WTC11 (cell line): ENCODE results near the gene TRAPPC10. TPM values are rescaled to one million over a fixed set of nuclear protein-coding genes. Genes with fewer than 3 reads are reported as not detected.

ENCODE experiments used
- ATAC-seq: fragments of 200-7000 bp; cut with Tn5 transposase; 2 replicates; pipeline ENCODE4 v1.10.0; 2021; ENCODE audit warnings: mild to moderate bottlenecking, moderate library complexity
- CTCF ChIA-PET: fragments of 300-600 bp; sonication (Branson Sonifier 250); formaldehyde crosslinking; loops from one replicate; lab custom pipeline; 2021; ENCODE audit warnings: antibody characterized with exemption; lab: Charles Lee
- POLR2A ChIA-PET: fragments of 350-600 bp; sonication (Branson Sonifier 250); formaldehyde crosslinking; loops from one replicate; lab custom pipeline; 2021; ENCODE audit warnings: antibody characterized with exemption; lab: Charles Lee
- DNase-seq: peaks from one replicate; pipeline ENCODE4 v3.0.0; 2021; ENCODE audit warnings: low spot score
- H3K27ac Mint-ChIP-seq: 2 replicates; pipeline ENCODE4 v1.8.0; 2021; ENCODE audit warnings: mixed read lengths
- H3K27me3 Mint-ChIP-seq: 2 replicates; pipeline ENCODE4 v1.8.0; 2021; ENCODE audit warnings: low read depth, mild to moderate bottlenecking, moderate library complexity, mixed read lengths
- H3K36me3 Mint-ChIP-seq: 2 replicates; pipeline ENCODE4 v1.8.0; 2021; ENCODE audit warnings: mixed read lengths
- H3K4me1 Mint-ChIP-seq: 2 replicates; pipeline ENCODE4 v1.8.0; 2022; ENCODE audit warnings: mixed read lengths
- H3K4me3 Mint-ChIP-seq: 2 replicates; pipeline ENCODE4 v1.8.0; 2021; ENCODE audit warnings: mild to moderate bottlenecking, moderate library complexity, mixed read lengths
- H3K9me3 Mint-ChIP-seq: 2 replicates; pipeline ENCODE4 v1.8.0; 2021; ENCODE audit warnings: mixed read lengths
- CBFB ChIP-seq: sonication (generic); formaldehyde crosslinking; IDR thresholded peaks from 2 replicates; pipeline ENCODE4 v1.8.1; 2022; ENCODE audit warnings: mild to moderate bottlenecking, low read depth, missing genetic modification reagents
- ETV6 ChIP-seq: sonication (generic); formaldehyde crosslinking; IDR thresholded peaks from 2 replicates; pipeline ENCODE4 v1.8.1; 2022; ENCODE audit warnings: mild to moderate bottlenecking, missing genetic modification reagents
- GTF2I ChIP-seq: fragments of 250-450 bp; sonication (Bioruptor Pico); conservative IDR thresholded peaks from 2 replicates; pipeline ENCODE4 v1.4.0; 2021; ENCODE audit warnings: mild to moderate bottlenecking
- IRF2 ChIP-seq: sonication (generic); formaldehyde crosslinking; IDR thresholded peaks from 2 replicates; pipeline ENCODE4 v1.8.0; 2022; ENCODE audit warnings: low read depth, missing genetic modification reagents, borderline replicate concordance
- MYBL2 ChIP-seq: sonication (generic); formaldehyde crosslinking; IDR thresholded peaks from 2 replicates; pipeline ENCODE4 v1.8.1; 2023; ENCODE audit warnings: mild to moderate bottlenecking, moderate library complexity, missing genetic modification reagents
- NR1H2 ChIP-seq: sonication (generic); formaldehyde crosslinking; IDR thresholded peaks from 2 replicates; pipeline ENCODE4 v1.9.0; 2021; ENCODE audit warnings: mild to moderate bottlenecking, moderate library complexity, missing genetic modification reagents
- OVOL2 ChIP-seq: fragments of 250-450 bp; sonication (Bioruptor Pico); IDR thresholded peaks from 2 replicates; pipeline ENCODE4 v1.9.0; 2021; ENCODE audit warnings: mild to moderate bottlenecking, borderline replicate concordance
- PRRX2 ChIP-seq: fragments of 250-450 bp; sonication (Bioruptor Pico); IDR thresholded peaks from 2 replicates; pipeline ENCODE4 v1.8.0; 2021; ENCODE audit warnings: mild to moderate bottlenecking
- ZNF263 ChIP-seq: sonication (generic); formaldehyde crosslinking; IDR thresholded peaks from 2 replicates; pipeline ENCODE4 v1.8.1; 2022; ENCODE audit warnings: low read depth, mild to moderate bottlenecking, moderate library complexity, missing genetic modification reagents
- total RNA-seq: library from RNA; stranded (reverse); gene quantifications from 3 replicates; pipeline ENCODE4 v1.2.3, GENCODE V29; 2021
- TF ChIP-seq, protein P1 (sequence below): sonication (generic); formaldehyde crosslinking; IDR thresholded peaks from 2 replicates; pipeline ENCODE4 v1.8.0; 2022; ENCODE audit warnings: mild to moderate bottlenecking, missing genetic modification reagents
- TF ChIP-seq, protein P2 (sequence below): sonication (generic); formaldehyde crosslinking; IDR thresholded peaks from 2 replicates; pipeline ENCODE4 v1.8.1; 2022; ENCODE audit warnings: mild to moderate bottlenecking, moderate library complexity, missing genetic modification reagents
- TF ChIP-seq, protein P3 (sequence below): fragments of 250-450 bp; sonication (Bioruptor Pico); IDR thresholded peaks from 2 replicates; pipeline ENCODE4 v1.8.0; 2021; ENCODE audit warnings: mild to moderate bottlenecking
- TF ChIP-seq, protein P4 (sequence below): sonication (generic); formaldehyde crosslinking; IDR thresholded peaks from 2 replicates; pipeline ENCODE4 v1.8.1; 2023; ENCODE audit warnings: mild to moderate bottlenecking, missing genetic modification reagents, borderline replicate concordance
- TF ChIP-seq, protein P5 (sequence below): sonication (generic); formaldehyde crosslinking; IDR thresholded peaks from 2 replicates; pipeline ENCODE4 v1.8.1; 2023; ENCODE audit warnings: mild to moderate bottlenecking, missing genetic modification reagents

The TRAPPC10 gene
- total RNA-seq, 1 experiment from 2014 or later, result 34.5 TPM

DNA sequence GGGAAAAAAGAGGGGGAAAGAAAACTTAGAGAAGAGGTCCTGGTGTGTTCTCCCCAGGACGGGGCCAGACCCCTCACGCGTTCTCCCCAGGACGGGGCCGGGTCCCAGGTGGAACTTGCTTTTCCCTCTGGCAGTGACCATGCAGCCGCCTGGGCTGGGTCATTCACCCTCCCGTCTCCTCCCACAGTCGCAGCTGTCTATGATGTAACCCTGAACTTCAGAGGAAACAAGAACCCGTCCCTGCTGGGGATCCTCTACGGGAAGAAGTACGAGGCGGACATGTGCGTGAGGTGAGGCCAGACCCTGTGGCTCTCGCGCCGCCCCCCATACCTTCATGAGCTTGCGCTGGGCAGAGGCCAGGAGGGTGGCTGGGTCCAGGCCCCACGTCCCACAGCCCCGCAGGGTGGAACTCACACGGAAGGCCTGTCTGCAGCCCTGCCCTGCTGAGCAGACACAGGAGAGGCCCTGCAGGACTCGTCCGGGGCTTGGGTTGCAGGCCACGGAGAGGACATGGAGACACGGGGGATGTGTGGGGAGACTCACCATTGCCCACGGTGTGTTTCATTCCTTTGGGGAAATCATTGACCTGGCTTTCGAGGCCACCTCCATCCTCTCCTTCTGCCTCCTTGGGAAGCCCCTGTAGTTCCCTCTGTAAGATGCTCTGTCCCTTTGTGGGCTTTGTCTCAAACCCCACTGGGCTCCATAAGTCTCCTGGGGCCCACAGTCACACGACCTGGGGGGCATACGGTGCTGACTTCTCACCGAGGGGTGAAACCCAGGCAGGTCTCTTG is 40.7 kb upstream of the TRAPPC10 start (continued):
- TF ChIP-seq, protein P1, sequence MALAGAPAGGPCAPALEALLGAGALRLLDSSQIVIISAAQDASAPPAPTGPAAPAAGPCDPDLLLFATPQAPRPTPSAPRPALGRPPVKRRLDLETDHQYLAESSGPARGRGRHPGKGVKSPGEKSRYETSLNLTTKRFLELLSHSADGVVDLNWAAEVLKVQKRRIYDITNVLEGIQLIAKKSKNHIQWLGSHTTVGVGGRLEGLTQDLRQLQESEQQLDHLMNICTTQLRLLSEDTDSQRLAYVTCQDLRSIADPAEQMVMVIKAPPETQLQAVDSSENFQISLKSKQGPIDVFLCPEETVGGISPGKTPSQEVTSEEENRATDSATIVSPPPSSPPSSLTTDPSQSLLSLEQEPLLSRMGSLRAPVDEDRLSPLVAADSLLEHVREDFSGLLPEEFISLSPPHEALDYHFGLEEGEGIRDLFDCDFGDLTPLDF, result no peak
- TF ChIP-seq, protein P2, sequence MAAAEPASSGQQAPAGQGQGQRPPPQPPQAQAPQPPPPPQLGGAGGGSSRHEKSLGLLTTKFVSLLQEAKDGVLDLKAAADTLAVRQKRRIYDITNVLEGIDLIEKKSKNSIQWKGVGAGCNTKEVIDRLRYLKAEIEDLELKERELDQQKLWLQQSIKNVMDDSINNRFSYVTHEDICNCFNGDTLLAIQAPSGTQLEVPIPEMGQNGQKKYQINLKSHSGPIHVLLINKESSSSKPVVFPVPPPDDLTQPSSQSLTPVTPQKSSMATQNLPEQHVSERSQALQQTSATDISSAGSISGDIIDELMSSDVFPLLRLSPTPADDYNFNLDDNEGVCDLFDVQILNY (CRISPR knock-in tag), result no peak
- TF ChIP-seq IRF2 (CRISPR knock-in tag) (no peak), ETV6 (CRISPR knock-in tag) (no peak)
- TF ChIP-seq, protein P3, sequence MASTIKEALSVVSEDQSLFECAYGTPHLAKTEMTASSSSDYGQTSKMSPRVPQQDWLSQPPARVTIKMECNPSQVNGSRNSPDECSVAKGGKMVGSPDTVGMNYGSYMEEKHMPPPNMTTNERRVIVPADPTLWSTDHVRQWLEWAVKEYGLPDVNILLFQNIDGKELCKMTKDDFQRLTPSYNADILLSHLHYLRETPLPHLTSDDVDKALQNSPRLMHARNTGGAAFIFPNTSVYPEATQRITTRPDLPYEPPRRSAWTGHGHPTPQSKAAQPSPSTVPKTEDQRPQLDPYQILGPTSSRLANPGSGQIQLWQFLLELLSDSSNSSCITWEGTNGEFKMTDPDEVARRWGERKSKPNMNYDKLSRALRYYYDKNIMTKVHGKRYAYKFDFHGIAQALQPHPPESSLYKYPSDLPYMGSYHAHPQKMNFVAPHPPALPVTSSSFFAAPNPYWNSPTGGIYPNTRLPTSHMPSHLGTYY, result no peak

DNA sequence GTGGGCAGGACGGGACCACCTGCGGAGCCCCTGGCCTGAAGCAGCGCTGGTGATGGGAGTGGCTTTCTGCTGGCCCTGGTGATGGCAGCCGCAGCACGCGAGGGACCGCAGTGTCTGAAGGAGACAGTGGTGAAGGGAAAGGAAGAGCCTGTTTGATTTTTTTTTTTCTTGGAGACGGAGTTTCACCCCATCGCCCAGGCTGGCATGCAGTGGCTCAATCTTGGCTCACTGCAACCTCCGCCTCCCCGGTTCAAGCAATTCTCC is 40.2 kb upstream of the TRAPPC10 start:
- no peaks in the 10 kb centered on the region for H3K4me1 Mint-ChIP-seq
- ChIA-PET CTCF (interaction anchor here (1.2 kb wide), 2 partner anchors 158 to 183 kb away, joined by 3 read pairs; no protein-coding TSS in a partner anchor), POLR2A (no interaction called here)
- H3K27ac Mint-ChIP-seq, result no peak overlapping the region
- no peak for DNase-seq
- ATAC-seq, result no peak
- no peaks in the 10 kb centered on the region for H3K27me3 Mint-ChIP-seq
- H3K36me3 Mint-ChIP-seq, result no peaks in the 10 kb centered on the region
- TF ChIP-seq, protein P4, sequence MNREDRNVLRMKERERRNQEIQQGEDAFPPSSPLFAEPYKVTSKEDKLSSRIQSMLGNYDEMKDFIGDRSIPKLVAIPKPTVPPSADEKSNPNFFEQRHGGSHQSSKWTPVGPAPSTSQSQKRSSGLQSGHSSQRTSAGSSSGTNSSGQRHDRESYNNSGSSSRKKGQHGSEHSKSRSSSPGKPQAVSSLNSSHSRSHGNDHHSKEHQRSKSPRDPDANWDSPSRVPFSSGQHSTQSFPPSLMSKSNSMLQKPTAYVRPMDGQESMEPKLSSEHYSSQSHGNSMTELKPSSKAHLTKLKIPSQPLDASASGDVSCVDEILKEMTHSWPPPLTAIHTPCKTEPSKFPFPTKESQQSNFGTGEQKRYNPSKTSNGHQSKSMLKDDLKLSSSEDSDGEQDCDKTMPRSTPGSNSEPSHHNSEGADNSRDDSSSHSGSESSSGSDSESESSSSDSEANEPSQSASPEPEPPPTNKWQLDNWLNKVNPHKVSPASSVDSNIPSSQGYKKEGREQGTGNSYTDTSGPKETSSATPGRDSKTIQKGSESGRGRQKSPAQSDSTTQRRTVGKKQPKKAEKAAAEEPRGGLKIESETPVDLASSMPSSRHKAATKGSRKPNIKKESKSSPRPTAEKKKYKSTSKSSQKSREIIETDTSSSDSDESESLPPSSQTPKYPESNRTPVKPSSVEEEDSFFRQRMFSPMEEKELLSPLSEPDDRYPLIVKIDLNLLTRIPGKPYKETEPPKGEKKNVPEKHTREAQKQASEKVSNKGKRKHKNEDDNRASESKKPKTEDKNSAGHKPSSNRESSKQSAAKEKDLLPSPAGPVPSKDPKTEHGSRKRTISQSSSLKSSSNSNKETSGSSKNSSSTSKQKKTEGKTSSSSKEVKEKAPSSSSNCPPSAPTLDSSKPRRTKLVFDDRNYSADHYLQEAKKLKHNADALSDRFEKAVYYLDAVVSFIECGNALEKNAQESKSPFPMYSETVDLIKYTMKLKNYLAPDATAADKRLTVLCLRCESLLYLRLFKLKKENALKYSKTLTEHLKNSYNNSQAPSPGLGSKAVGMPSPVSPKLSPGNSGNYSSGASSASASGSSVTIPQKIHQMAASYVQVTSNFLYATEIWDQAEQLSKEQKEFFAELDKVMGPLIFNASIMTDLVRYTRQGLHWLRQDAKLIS (CRISPR knock-in tag), result no peak
- TF ChIP-seq OVOL2 (CRISPR knock-in tag), result no peak
- no peak overlapping the region for H3K4me3 Mint-ChIP-seq
- no peaks in the 10 kb centered on the region for H3K9me3 Mint-ChIP-seq

DNA sequence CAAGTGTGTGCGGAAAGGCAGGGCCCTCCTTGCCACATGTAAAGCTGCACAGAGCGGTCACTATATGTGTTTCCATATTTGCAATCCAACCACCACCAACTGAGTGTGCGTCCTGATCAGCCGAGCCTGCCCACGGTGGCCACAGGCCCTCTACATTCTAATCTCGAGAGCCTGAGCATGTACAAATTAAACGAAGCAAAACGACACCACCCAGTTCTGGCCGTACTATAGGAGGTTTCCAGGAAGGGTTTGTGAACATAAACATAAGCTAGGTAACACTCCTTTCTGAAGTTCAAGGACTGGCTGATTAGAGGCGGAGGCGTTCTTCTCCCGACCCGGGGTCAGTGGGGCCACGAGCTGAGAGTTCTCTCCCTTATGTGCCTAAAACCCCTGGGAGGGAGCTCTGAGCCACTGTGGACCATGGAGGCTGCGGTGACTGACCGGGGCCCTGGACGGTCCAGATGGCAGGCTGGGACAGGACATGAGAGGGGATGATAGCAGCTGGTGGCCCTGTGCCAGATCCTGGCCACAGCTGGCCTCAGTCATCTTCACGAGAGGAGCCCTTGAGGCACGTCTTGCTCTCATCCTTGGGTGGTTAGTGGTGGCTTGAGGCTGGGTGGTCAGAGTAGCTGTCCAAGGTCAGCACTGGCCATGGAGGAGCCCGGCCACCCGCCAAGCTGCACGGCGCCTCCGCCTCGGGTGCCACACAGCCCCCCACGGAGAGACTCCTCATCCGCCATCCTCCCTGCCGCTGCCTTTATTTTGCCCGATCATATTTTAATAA is 39.1 kb upstream of the TRAPPC10 start:
- ChIA-PET POLR2A (no interaction called here), CTCF (interaction anchor here (0.7 to 1.4 kb wide), 6 partner anchors 30 to 184 kb away, joined by 3 read pairs; no protein-coding TSS in a partner anchor)
- Mint-ChIP-seq H3K4me1 (no peaks in the 10 kb centered on the region), H3K27ac (no peak overlapping the region; the same call in 1 of the 2 replicates), H3K9me3 (no peaks in the 10 kb centered on the region), H3K4me3 (no peak overlapping the region), H3K27me3 (no peaks in the 10 kb centered on the region), H3K36me3 (no peaks in the 10 kb centered on the region)
- DNase-seq, result no peak
- TF ChIP-seq PRRX2 (CRISPR knock-in tag) (no peak), GTF2I (CRISPR knock-in tag) (no peak), MYBL2 (no peak), CBFB (CRISPR knock-in tag) (no peak), ZNF263 (no peak), NR1H2 (CRISPR knock-in tag) (no peak)
- TF ChIP-seq, protein P5, sequence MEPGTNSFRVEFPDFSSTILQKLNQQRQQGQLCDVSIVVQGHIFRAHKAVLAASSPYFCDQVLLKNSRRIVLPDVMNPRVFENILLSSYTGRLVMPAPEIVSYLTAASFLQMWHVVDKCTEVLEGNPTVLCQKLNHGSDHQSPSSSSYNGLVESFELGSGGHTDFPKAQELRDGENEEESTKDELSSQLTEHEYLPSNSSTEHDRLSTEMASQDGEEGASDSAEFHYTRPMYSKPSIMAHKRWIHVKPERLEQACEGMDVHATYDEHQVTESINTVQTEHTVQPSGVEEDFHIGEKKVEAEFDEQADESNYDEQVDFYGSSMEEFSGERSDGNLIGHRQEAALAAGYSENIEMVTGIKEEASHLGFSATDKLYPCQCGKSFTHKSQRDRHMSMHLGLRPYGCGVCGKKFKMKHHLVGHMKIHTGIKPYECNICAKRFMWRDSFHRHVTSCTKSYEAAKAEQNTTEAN, result no peak
- no peak for ATAC-seq
